ENCODE measurements around the gene PRKN.

The PRKN gene

GRCh38 chr6:162750776-162751175 lies 23.2 kb upstream of the PRKN start:
- no peak overlapping the region for H3K18ac ChIP-seq (ENCODE audit: low read depth in 1 of 2, low read length in 2 of 2)
- no peak overlapping the region for H2AFZ ChIP-seq (ENCODE audit: low read depth, low read length)
- no peak overlapping the region for H3K14ac ChIP-seq (ENCODE audit: low read length in 2 of 2)
- H3K27ac ChIP-seq (ENCODE audit: low read length, poor library complexity, severe bottlenecking), result no peak overlapping the region
- no peaks in the 10 kb centered on the region for H3K27me3 ChIP-seq (ENCODE audit: control insufficient read depth in 1 of 2, insufficient read depth in 1 of 2, low read length in 2 of 2)
- H3K9me3 ChIP-seq (ENCODE audit: control insufficient read depth, low read length), result no peaks in the 10 kb centered on the region
- no peak overlapping the region for H2BK5ac ChIP-seq (ENCODE audit: low read depth, low read length, poor library complexity, severe bottlenecking)
- no peak overlapping the region for H3K9ac ChIP-seq (ENCODE audit: low read length)
- no peak overlapping the region for H4K8ac ChIP-seq (ENCODE audit: low read length)
- no peaks in the 10 kb centered on the region for H3K79me1 ChIP-seq (replicated peaks; ENCODE audit: low read length, poor library complexity, severe bottlenecking)
- H3K36me3 ChIP-seq (ENCODE audit: control insufficient read depth in 1 of 2, insufficient read depth in 2 of 2, low read depth in 1 of 2, low read length in 2 of 2), result no peaks in the 10 kb centered on the region
- no peak overlapping the region for H3K4me3 ChIP-seq (ENCODE audit: insufficient read depth in 1 of 2, low read depth in 1 of 2, low read length in 2 of 2)
- no peak for DNase-seq
- no peak overlapping the region for H3K23ac ChIP-seq (ENCODE audit: low read length in 2 of 2)
- no peak overlapping the region for H3K4ac ChIP-seq (ENCODE audit: low read depth in 1 of 2, low read length in 2 of 2)
- no peak overlapping the region for H2BK120ac ChIP-seq (ENCODE audit: low read depth, low read length)
- H3K4me1 ChIP-seq (ENCODE audit: control insufficient read depth, insufficient read depth, low read depth, low read length), result no peaks in the 10 kb centered on the region
- no peak overlapping the region for H2AK5ac ChIP-seq (ENCODE audit: low read length, severe bottlenecking)
- H4K91ac ChIP-seq (ENCODE audit: low read length), result no peak overlapping the region
- no peak overlapping the region for H3K4me2 ChIP-seq (ENCODE audit: low read length, poor library complexity, severe bottlenecking)
- no peak overlapping the region for H2BK12ac ChIP-seq (ENCODE audit: low read length in 2 of 2)
- no CpG with 5 or more reads among the region's 3 CpGs for WGBS
- H2BK15ac ChIP-seq (ENCODE audit: low read depth, poor library complexity, severe bottlenecking), result no peak overlapping the region

GRCh38 chr6:162736961-162737360 lies 9.4 kb upstream of the PRKN start:
- DNase-seq, result no peak
- Histone ChIP-seq H4K91ac (ENCODE audit: low read length) (no peak overlapping the region), H2BK5ac (ENCODE audit: low read depth, low read length, poor library complexity, severe bottlenecking) (no peak overlapping the region), H3K18ac (ENCODE audit: low read depth in 1 of 2, low read length in 2 of 2) (no peak overlapping the region), H2AFZ (ENCODE audit: low read depth, low read length) (no peak overlapping the region), H2BK15ac (ENCODE audit: low read depth, poor library complexity, severe bottlenecking) (no peak overlapping the region), H3K36me3 (ENCODE audit: control insufficient read depth in 1 of 2, insufficient read depth in 2 of 2, low read depth in 1 of 2, low read length in 2 of 2) (no peaks in the 10 kb centered on the region), H3K4me3 (ENCODE audit: insufficient read depth in 1 of 2, low read depth in 1 of 2, low read length in 2 of 2) (no peak overlapping the region), H3K4ac (ENCODE audit: low read depth in 1 of 2, low read length in 2 of 2) (no peak overlapping the region), H3K9me3 (ENCODE audit: control insufficient read depth, low read length) (no peaks in the 10 kb centered on the region), H4K8ac (ENCODE audit: low read length) (no peak overlapping the region), H3K23ac (ENCODE audit: low read length in 2 of 2) (no peak overlapping the region), H3K9ac (ENCODE audit: low read length) (no peak overlapping the region), H2BK12ac (ENCODE audit: low read length in 2 of 2) (no peak overlapping the region), H3K4me1 (ENCODE audit: control insufficient read depth, insufficient read depth, low read depth, low read length) (no peaks in the 10 kb centered on the region), H3K79me1 (replicated peaks; ENCODE audit: low read length, poor library complexity, severe bottlenecking) (no peaks in the 10 kb centered on the region), H2AK5ac (ENCODE audit: low read length, severe bottlenecking) (no peak overlapping the region), H3K4me2 (ENCODE audit: low read length, poor library complexity, severe bottlenecking) (no peak overlapping the region), H3K14ac (ENCODE audit: low read length in 2 of 2) (no peak overlapping the region), H3K27ac (ENCODE audit: low read length, poor library complexity, severe bottlenecking) (no peak overlapping the region), H3K27me3 (ENCODE audit: control insufficient read depth in 1 of 2, insufficient read depth in 1 of 2, low read length in 2 of 2) (no peaks in the 10 kb centered on the region), H2BK120ac (ENCODE audit: low read depth, low read length) (no peak overlapping the region)
- WGBS, result 63% methylated on average over 1 of the region's 1 CpG

GRCh38 chr6:162733489-162733888 lies 5.9 kb upstream of the PRKN start:
- H3K4me1 ChIP-seq (ENCODE audit: control insufficient read depth, insufficient read depth, low read depth, low read length), result no peaks in the 10 kb centered on the region
- no peak overlapping the region for H2BK5ac ChIP-seq (ENCODE audit: low read depth, low read length, poor library complexity, severe bottlenecking)
- no peaks in the 10 kb centered on the region for H3K79me1 ChIP-seq (replicated peaks; ENCODE audit: low read length, poor library complexity, severe bottlenecking)
- H2BK120ac ChIP-seq (ENCODE audit: low read depth, low read length), result no peak overlapping the region
- H3K9ac ChIP-seq (ENCODE audit: low read length), result no peak overlapping the region
- 85% methylated on average over 4 of the region's 4 CpGs for WGBS
- no peaks in the 10 kb centered on the region for H3K27me3 ChIP-seq (ENCODE audit: control insufficient read depth in 1 of 2, insufficient read depth in 1 of 2, low read length in 2 of 2)
- no peak overlapping the region for H3K23ac ChIP-seq (ENCODE audit: low read length in 2 of 2)
- no peaks in the 10 kb centered on the region for H3K36me3 ChIP-seq (ENCODE audit: control insufficient read depth in 1 of 2, insufficient read depth in 2 of 2, low read depth in 1 of 2, low read length in 2 of 2)
- no peak overlapping the region for H2AK5ac ChIP-seq (ENCODE audit: low read length, severe bottlenecking)
- no peak for DNase-seq
- no peak overlapping the region for H3K14ac ChIP-seq (ENCODE audit: low read length in 2 of 2)
- H4K8ac ChIP-seq (ENCODE audit: low read length), result no peak overlapping the region
- H3K18ac ChIP-seq (ENCODE audit: low read depth in 1 of 2, low read length in 2 of 2), result no peak overlapping the region
- no peak overlapping the region for H3K4me3 ChIP-seq (ENCODE audit: insufficient read depth in 1 of 2, low read depth in 1 of 2, low read length in 2 of 2)
- no peak overlapping the region for H3K4ac ChIP-seq (ENCODE audit: low read depth in 1 of 2, low read length in 2 of 2)
- H2BK15ac ChIP-seq (ENCODE audit: low read depth, poor library complexity, severe bottlenecking), result no peak overlapping the region
- H3K4me2 ChIP-seq (ENCODE audit: low read length, poor library complexity, severe bottlenecking), result no peak overlapping the region
- no peak overlapping the region for H2BK12ac ChIP-seq (ENCODE audit: low read length in 2 of 2)
- H3K27ac ChIP-seq (ENCODE audit: low read length, poor library complexity, severe bottlenecking), result no peak overlapping the region
- no peaks in the 10 kb centered on the region for H3K9me3 ChIP-seq (ENCODE audit: control insufficient read depth, low read length)
- H2AFZ ChIP-seq (ENCODE audit: low read depth, low read length), result no peak overlapping the region
- no peak overlapping the region for H4K91ac ChIP-seq (ENCODE audit: low read length)

GRCh38 chr6:162730502-162730901 lies 2.9 kb upstream of the PRKN start:
- Histone ChIP-seq H2AFZ (ENCODE audit: low read depth, low read length) (no peak overlapping the region), H3K14ac (ENCODE audit: low read length in 2 of 2) (no peak overlapping the region), H2BK120ac (ENCODE audit: low read depth, low read length) (no peak overlapping the region), H2BK5ac (ENCODE audit: low read depth, low read length, poor library complexity, severe bottlenecking) (no peak overlapping the region), H3K4me2 (ENCODE audit: low read length, poor library complexity, severe bottlenecking) (no peak overlapping the region), H2BK12ac (ENCODE audit: low read length in 2 of 2) (no peak overlapping the region), H4K8ac (ENCODE audit: low read length) (no peak overlapping the region), H3K9me3 (ENCODE audit: control insufficient read depth, low read length) (no peaks in the 10 kb centered on the region), H3K79me1 (replicated peaks; ENCODE audit: low read length, poor library complexity, severe bottlenecking) (peaks cover 2% of the 10 kb centered on the region), H2BK15ac (ENCODE audit: low read depth, poor library complexity, severe bottlenecking) (no peak overlapping the region), H3K23ac (ENCODE audit: low read length in 2 of 2) (no peak overlapping the region), H3K36me3 (ENCODE audit: control insufficient read depth in 1 of 2, insufficient read depth in 2 of 2, low read depth in 1 of 2, low read length in 2 of 2) (no peaks in the 10 kb centered on the region), H3K4ac (ENCODE audit: low read depth in 1 of 2, low read length in 2 of 2) (no peak overlapping the region), H2AK5ac (ENCODE audit: low read length, severe bottlenecking) (no peak overlapping the region), H4K91ac (ENCODE audit: low read length) (no peak overlapping the region), H3K18ac (ENCODE audit: low read depth in 1 of 2, low read length in 2 of 2) (no peak overlapping the region), H3K27ac (ENCODE audit: low read length, poor library complexity, severe bottlenecking) (no peak overlapping the region), H3K4me3 (ENCODE audit: insufficient read depth in 1 of 2, low read depth in 1 of 2, low read length in 2 of 2) (no peak overlapping the region), H3K9ac (ENCODE audit: low read length) (no peak overlapping the region), H3K27me3 (ENCODE audit: control insufficient read depth in 1 of 2, insufficient read depth in 1 of 2, low read length in 2 of 2) (no peaks in the 10 kb centered on the region), H3K4me1 (ENCODE audit: control insufficient read depth, insufficient read depth, low read depth, low read length) (peaks cover 3% of the 10 kb centered on the region)
- no peak for DNase-seq
- 100% methylated on average over 1 of the region's 1 CpG for WGBS
